Cardiac septum (tissue), 1 donor: ENCODE measurements around the gene WDR73. TPM values are rescaled to one million over a fixed set of nuclear protein-coding genes. Genes with fewer than 3 reads are reported as not detected.

Experiments used
- DNase-seq: peaks from one replicate; pipeline ENCODE4 v3.0.0-alpha.2; 2020; ENCODE audit warnings: low spot score
- intact Hi-C: fragments of 100-400 bp; cut with DNase I; formaldehyde crosslinking; loops from one replicate; pipeline ENCODE4 v1.14.0; 2022
- total RNA-seq: library from RNA; stranded (reverse); fragmentation: NEBNext Ultra II Directional; extraction: Animal tissue kit (Norgen Biotek cat#: 25700); gene quantifications from one replicate; pipeline ENCODE4 v1.2.1, GENCODE V29; 2021
- donor health status: DM: no; HTN: no; CAD: no.

Gene WDR73
- total RNA-seq, 1 donor from 2014 or later, result 15.2 TPM

DNA sequence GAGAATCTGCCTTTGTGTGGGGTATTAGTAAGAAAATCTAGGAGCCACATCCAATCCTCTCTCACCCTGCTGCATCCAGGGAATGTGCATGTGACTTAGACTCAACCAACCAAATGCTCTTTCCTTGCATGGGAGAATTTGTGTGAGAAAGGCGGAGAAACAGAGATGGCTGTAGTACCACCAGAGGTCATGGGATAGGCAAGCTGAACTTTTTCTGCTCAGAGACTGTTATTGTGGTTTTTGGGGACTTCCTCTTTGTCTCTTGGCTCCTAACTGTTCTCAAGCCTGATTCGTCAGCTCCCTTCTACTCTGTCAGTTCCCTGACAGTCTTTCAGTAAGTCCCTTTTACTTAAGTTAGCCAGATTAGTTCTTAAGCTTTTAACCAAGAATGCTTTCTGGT lies 55.8 kb downstream of the WDR73 start:
- intact Hi-C loops, result loop anchor here (5.0 kb wide), 1 partner anchor 334 kb away; no protein-coding TSS in a partner anchor

GRCh38 chr15:84597296-84597695 lies 56.8 kb downstream of the WDR73 start:
- DNase-seq, result no peak
- intact Hi-C loops, result loop anchor here (5.0 kb wide), 1 partner anchor 335 kb away; no protein-coding TSS in a partner anchor

More for the DNA sequence above, 55.8 kb downstream of the WDR73 start:
- no peak for DNase-seq

DNA sequence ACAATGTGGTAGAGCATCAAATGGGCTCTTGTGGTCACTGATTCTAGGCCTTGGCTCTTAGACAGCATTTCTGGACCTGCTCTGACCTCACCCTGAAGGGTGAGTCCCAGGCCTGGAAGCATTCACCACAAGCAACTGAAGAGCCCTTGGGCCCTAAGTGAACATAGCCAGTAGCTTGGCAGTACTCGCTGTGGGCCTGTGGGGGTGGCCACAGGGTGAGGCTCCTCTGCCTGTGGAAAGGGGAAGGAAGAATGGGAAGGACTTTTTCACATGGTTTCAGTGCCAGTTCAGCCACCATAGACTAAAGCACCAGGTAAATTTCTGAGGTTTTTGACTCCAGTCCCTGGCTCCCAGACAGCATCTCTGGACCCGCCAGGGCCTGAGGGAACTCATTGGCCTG lies 58.4 kb downstream of the WDR73 start:
- intact Hi-C loops, result loop anchor here (5.0 kb wide), 1 partner anchor 337 kb away; no protein-coding TSS in a partner anchor

DNA sequence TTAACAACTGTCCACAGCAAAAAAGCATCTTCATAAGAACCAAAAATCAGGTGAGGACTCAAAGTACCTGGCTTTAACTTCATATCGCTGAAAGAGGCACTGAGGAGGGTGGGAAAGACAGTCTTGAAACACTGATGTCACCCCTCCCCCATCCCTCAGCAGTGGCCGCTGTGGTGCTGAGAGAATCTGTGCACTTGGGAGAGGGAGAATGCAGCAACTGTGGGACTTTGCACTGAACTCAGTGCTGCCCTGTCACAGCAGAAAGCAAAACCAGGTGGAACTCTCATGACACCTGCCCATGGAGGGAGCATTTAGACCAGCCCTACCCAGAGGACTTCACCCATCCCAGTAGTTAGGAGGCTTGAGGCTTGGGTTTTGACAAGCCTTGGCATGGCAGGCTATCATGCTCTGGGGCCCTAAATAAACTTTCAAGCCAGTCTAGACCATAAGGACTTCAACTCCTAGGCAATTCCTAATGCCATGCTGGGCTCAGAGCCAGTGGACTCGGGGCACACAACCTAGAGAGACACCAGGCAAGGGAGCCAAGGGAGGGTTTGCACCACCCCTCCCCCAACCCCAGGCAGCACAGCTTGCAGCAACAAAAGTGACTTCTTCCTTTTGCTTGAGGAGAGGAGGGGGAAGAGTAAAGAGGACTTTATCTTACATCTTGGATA lies 59.3 kb downstream of the WDR73 start:
- no peak for DNase-seq
- intact Hi-C loops, result loop anchor here (5.0 kb wide), 1 partner anchor 338 kb away; no protein-coding TSS in a partner anchor

More for the DNA sequence above, 58.4 kb downstream of the WDR73 start:
- DNase-seq, result no peak

DNA sequence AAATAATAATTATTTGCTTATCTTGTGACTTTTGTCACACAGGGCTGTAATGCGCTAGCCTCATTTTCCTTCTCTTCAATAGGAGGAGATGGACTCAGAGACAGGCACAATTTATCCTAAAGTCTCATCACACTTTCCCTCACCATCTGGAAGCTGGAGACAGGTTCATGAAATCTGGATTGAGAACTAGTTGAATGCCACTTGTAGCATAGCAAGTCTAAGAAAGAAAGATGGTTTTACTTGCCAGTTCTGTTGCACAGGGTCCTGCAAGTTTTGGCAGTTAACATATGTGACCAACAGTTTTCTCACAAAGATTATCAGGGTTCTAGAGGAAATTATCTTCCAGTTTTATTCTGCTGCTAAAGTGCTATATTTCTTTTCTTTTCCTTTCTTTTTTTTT lies 62.3 kb downstream of the WDR73 start:
- no peak for DNase-seq
- intact Hi-C loops, result no loop called here

- intact Hi-C loops, result no loop called here
- DNase-seq, result no peak
Measured at GRCh38 chr15:84590406-84590805, 63.7 kb downstream of the WDR73 start.

Other genes with a start within 250 kb of the WDR73 start
- 4.6 TPM for gene ZSCAN2, start 53.3 kb downstream of the WDR73 start, total RNA-seq
- 2.6 TPM for gene NMB, start 3.9 kb upstream of the WDR73 start, total RNA-seq
- gene SEC11A, start 61.9 kb upstream of the WDR73 start, total RNA-seq, result 63.8 TPM
- gene ZNF592, start 94.3 kb upstream of the WDR73 start, total RNA-seq, result 25.7 TPM
- gene ALPK3, start 163.1 kb upstream of the WDR73 start, total RNA-seq, result 190 TPM
- 0.83 TPM for gene SLC28A1, start 230.4 kb upstream of the WDR73 start, total RNA-seq